ENCODE results near the gene ADCY10.
"Not testable (repeated sequence)": the region's sequence is repeated elsewhere in the genome, so short reads cannot be mapped to it uniquely, and the experiment has no call there.

ADCY10 gene

DNA sequence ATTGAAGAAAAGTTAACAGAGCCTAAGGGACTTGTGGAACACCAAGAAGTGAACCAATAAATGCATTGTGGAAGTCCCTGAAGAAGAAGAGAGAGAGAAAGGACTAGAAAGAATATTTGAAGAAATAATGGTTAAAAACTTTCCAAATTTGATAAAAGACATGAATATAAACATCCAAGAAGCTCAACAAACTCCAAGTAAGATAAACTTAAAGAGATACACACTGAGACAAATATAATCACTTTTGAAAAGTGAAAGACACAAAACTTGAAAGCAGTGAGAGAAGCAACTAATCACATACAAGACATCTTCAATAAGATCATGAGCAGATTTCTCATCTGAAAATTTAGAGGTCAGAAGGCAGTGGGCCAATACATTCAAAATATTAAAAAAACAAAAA is 101.0 kb downstream of the ADCY10 start:
- DNase-seq (ENCODE audit: low spot score), result no peak

DNA sequence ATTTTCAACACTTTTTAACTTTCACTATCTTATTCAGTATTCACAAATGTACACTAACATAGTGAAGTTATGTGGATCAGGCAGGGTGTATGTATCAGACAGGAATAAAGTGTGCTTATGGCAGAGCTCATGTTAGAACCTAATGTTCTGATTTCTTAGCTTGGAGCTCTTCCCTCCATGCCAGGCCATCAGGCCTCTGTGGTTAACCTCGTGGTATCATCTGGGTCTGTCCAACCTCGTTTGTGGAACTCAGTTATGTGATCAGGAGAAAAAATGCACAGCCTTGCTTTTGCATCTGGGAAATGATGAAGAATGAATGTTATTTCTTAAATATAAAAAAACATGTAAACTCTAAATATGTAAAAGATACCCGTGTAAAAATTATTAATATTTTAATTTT is 105.2 kb downstream of the ADCY10 start:
- no peak for DNase-seq (ENCODE audit: low spot score)

DNA sequence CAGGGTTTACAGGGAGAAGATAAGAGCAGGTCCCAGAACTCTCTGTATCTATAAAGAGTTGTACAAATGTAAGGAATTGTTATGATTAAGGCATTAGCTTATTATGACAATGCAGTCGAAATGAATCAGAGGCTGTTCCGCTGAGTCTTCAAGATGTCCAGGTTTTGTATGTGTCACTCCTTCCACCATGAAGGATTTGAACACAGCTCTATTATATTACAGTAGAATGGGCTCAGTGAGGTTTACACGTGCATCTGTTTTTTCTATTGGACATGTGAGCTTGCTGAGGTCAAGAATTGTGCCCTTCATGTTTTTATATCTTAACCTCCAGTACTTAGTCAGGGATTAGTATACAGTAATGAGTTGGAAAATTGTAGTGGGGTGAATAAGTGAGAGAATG is 105.8 kb downstream of the ADCY10 start:
- DNase-seq (ENCODE audit: low spot score), result no peak

DNA sequence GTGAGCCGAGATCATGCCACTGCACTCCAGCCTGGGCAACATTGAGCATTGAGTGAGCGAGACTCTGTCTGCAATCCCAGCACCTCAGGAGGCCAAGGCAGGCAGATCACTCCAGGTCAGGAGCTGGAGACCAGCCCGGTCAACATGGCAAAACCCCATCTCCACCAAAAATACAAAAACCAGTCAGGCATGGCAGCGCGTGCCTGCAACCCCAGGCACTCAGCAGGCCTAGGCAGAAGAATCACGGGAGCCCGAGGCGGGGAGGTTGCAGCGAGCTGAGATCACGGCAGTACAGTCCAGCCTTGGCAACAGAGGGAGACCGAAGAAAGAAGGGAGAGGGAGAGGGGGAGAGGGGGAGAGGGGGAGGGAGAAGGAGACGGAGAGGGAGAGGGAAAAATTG is 107.3 kb downstream of the ADCY10 start:
- DNase-seq (ENCODE audit: low spot score), result not testable (repeated sequence)

DNA sequence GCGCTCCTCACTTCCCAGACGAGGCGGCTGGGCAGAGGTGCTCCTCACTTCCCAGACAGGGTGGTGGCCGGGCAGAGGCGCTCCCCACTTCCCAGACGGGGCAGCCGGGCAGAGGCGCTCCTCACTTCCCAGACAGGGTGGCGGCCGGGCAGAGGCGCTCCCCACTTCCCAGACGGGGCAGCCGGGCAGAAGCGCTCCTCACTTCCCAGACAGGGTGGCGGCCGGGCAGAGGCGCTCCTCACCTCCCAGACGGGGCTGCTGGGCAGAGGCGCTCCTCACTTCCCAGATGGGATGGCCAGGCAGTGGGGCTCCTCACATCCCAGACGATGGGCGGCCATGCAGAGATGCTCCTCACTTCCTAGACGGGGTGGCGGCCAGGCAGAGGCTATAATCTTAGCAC is 107.7 kb downstream of the ADCY10 start:
- not testable (repeated sequence) for DNase-seq (ENCODE audit: low spot score)

DNA sequence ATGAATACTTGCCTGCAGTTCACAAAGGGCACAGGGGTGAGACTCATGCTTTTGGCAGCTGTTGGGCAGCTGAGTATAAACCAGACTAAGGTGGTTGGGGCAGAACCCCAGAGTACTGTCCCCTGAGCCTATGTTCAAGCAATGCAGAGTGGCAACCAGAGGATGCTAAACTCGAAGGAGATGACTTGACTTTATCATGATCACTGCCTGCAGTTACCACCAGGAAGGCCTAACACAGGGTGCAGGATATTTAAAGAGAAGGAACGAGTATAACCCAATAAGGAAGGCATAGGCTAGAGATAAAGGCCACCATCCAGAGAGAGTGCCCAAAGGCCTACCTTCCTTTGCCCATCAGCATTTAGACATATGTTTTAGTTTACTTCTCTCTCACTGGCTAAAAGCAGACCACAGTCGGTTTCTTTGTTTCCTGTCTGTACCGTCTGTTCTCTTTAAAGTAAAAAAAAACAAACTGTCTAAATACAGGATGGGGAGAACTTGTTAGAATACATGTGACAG is 108.8 kb downstream of the ADCY10 start:
- no peak for DNase-seq (ENCODE audit: low spot score)

DNA sequence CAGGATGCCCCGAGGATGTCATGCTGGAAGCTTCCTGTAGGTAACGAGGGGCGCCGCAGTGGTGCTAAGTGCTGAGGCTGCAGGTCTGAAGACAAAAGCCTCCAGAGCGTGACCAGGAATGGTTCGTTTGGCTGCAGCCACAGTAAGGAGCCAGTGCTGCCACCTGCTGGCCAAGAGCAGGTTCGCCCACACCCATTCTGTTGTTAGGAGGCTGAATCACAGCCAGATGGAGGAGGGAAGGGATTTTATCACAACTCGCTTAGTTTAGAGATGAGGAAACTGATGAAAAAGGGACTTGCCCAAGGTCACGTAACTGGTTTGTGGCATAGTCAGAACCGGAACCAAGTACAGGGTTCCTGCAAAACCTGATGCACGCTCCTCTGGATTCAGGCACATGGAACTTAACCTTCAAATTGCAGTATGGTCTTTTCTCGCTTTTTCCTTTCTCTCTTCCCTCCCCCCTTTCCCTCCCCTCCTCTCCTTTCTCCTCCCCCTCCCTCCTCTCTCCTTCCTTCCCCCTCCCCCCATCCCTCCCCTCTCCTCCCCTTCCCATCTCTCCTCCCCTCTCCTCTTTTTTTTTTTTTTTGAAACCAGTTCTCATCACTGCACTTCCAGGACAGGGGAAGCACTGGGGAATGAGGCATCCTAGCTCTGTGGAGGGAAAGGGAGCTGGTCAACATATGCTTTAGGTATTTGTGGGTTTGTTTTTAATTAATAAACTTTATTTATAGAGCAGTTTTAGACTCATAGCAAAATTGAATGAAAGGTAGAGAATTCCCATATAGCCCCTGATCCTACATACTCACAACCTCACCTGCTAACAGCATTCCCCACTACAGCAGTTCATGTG is 110.4 kb downstream of the ADCY10 start:
- DNase-seq (ENCODE audit: low spot score), result peak; percentile 78

DNA sequence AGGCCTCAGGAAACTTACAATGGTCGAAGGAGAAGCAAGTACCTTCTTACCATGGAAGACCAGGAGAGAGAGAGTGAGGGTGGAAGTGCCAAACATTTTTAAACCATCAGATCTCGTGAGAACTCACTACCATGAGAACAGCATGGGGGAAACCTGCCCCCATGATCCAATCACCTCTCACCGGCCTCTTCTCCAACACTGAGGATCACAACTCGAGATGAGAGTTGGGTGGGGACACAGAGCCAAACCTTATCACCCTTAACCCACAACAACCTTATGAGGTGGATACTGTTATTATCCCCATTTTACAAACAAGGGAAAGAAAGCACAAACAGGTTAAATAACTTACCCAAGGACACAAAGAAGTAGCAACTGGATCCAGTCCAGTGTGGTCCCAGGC is 111.7 kb downstream of the ADCY10 start:
- no peak for DNase-seq (ENCODE audit: low spot score)

DNA sequence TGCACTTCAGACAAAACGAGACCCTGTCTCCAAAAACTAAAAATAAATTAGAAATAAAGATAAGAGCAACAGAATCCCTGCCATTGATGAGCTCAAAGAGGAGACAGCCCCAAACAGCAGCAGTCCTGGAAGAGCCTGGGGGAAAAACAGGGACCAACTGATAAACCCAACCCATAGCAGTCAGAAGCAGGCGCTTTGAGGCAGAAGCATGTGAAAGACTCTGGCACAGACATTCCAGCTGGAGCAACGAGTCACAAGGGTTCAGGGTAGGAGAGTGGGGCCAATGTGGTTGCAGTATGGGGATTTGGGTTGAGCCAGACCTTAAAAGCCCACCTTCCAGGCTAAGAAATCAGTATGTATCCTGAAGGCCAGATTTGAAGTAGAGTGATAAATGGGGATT is 113.7 kb downstream of the ADCY10 start:
- DNase-seq (ENCODE audit: low spot score), result no peak

DNA sequence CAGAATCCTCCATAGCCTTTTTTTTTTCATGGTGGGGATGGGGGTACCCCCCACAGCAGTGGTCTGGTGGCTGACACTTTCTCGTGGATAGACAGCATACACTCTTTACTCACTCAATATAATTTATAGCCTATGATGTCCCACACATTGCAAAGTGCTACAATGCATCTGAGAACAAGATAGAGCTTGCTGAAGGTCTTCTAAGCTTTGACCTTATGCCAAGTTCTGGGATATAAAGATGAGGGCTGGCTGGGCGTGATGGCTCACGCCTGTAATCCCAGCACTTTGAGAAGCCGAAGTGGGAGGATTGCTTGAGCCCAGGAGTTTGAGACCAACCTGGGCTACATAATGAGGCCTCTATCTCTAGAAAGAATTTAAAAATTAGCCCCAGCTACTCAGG is 114.2 kb downstream of the ADCY10 start:
- DNase-seq (ENCODE audit: low spot score), result no peak

DNA sequence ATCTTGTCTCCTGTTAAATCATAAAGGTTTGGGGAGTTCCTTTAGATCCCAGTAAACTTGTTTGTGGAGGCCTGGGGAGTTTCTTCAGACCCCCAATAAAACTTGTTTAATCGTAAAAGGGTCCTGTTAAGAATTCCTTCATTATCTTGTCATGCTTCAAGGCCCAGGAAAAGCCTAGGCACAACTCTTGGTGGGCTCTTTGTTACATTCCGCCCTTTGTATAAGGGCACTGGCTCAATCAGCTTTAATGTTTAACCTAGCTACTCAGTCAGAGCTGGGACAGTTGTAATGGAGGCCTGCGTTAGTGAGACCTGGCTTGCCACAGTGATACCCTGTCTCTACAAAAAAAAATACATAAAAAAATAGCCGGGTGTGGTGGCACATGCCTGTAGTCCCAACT is 115.0 kb downstream of the ADCY10 start:
- no peak for DNase-seq (ENCODE audit: low spot score)

DNA sequence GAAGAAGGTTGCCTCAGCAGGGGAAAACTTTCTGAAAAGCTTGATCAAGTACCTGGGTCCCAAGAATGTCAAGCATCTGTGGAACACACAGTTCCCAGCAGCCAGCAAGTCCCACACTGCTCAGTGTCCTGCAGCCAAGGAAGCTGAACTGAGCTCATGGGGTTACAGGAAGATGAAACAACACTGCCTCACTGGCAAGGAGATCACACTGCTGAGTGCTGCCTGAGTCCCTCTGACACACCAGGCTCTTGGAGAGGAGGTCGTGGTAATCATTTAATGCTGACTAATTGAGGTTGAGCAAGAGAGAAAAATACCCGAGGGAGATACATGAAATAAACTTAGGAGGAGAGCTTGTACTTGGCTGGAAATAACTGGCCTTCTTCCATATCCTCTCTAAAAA is 116.9 kb downstream of the ADCY10 start:
- DNase-seq (ENCODE audit: low spot score), result no peak

DNA sequence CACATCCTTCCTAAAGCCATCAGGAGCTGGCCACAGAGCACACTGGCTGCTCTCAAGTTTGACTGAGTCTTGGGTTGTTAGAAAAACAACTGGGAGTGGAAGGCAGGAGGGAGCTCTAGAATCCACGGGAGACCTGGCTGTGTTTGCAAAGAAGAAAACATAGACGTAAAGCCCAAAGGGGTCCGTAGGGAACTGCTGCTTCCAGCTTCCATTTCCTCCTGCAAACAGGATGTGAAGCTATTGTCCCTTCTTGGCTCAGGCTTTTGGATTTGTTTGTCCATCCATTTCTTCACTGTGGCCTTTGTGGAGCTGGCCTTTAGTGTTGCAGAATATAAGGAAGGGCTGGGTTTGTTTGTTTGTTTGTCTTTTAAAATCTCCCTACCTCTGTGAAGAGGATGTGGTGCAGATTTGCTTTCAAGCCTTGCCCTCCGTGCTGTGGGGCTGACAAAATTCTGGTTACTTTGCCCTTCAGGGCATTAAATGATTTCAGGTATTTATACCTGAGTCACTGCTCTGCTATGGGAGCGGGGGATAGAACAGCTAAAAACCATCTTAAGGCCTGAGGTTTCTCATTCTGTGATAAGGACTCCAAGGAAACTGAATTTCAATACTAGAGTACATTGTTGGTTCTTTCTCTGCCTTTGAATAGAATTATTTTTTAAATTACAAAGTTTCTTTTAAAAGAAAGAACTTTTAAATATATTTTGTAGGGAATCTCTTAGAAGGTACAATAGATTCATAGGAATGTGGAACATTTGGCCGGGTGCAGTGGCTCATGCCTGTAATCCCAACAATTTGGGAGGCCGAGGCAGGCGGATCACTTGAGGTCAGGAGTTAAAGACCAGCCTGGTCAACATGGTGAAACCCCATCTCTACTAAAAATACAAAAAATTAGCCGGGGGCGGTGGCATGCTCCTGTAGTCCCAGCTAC is 117.9 kb downstream of the ADCY10 start:
- no peak for DNase-seq (ENCODE audit: low spot score)

DNA sequence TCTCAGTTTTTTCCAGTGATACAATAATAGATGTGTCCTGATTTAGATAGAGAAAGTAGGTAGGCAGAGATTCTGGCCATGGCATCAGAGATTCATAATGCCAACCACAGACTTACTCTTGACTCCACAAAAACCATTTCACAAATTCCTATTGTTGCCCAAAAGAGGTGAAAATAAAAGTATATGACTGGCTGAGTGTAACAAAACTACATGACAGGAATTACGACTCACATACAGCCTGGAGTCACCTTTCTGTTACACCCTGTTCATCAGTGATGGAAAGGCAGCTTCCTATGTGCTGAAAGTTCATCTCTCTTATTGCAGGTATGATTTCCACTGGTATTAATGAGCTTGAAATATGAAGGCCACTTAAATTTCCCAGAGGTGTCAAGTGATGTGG is 119.9 kb downstream of the ADCY10 start:
- DNase-seq (ENCODE audit: low spot score), result no peak

DNA sequence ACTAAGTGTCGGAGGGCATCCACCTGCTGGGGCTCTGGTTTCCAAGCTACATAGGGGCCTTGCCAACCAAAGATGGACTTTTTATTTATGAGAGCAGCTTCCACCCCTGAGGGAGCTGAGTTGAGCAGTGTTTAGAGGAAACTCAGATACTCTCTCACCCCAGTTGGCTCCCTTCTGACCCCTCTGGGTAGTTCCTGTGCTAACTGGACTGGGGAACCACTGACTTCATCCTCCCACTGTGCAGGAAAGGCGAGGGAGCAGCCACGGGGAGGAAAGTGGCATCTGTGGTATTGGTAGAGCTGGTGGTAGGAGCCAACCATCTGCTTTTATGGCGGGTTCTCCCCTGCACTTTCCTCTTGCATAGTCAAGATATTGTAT is 121.8 kb downstream of the ADCY10 start:
- DNase-seq (ENCODE audit: low spot score), result no peak

DNA sequence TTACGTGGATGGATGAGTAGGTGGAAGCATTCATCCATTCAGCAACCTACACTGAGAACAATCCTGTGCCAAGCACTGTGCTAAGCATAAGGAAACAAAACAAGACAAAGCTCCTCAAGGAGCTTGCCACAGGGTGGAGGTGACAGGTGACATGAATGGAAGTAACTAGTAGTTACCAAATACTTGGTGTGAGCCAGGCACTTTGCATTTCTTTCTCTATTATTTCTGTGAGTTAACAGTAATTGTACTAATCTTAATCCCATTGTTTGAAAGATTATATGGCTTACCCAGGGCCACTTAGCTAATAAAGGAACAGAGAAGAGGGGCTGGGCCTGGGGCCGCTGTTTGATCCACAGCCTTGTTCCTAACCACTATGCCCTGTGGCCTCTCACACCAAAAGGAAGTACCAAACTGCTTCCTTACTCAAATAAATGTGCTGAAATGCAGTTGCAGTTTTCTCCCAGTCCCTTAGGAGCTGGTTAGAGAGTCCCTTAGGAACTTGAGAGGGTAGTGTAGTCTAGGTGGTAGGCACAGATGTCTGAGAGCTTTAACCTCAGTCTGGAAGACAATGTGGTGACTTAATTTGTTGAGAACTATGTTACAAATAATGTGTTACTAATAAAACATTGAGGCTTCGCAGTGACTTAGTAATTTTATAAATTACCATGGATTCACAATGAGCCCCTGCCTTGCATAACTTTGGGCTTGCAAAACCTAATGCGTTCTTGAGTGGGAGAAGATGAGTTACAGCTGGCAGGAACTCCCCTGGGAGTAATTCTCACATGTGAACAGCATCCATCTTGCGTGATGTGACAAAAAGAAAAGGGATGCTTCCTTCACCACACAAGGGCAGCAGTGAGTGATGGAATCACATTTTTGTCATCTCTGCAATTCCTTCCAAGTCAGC is 122.4 kb downstream of the ADCY10 start:
- no peak for DNase-seq (ENCODE audit: low spot score)

DNA sequence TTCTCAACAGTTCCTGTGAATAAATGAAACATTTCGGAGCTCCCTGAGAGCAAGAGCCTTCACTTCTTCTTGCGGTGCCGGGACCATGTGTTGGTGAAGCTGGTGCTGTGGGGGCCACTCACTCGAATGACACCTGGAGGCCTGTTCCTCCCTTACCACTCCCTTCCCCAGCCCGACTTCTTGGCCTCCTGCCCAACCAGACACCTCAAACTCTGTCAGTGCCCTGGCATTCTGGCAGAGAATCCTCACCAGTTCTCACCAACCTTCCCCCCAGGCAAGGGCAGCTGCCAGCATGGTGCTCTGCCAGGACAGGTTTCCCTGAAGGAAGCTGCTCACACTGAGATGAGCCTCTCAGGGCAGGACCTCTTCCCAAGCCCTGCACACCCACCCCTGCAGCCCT is 123.8 kb downstream of the ADCY10 start:
- no peak for DNase-seq (ENCODE audit: low spot score)

DNA sequence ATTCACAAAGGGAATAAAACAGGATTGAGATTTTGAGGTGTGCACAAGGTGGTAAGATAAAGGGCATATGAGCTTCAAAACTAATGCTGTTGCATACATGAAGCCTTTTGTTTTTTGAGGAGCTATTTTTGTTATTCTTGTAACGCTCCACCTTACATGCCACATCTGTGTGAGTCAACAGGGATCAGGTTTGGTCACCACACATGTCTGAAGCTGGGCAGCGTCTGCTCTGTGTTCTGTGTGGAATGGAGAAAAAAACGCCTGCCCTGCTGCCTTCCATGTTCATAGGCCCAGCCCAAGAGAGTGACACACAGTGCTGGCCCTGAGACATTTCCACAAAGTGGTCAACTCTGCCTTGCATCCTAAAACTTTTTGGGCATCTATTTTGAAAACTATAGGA is 124.4 kb downstream of the ADCY10 start:
- no peak for DNase-seq (ENCODE audit: low spot score)

DNA sequence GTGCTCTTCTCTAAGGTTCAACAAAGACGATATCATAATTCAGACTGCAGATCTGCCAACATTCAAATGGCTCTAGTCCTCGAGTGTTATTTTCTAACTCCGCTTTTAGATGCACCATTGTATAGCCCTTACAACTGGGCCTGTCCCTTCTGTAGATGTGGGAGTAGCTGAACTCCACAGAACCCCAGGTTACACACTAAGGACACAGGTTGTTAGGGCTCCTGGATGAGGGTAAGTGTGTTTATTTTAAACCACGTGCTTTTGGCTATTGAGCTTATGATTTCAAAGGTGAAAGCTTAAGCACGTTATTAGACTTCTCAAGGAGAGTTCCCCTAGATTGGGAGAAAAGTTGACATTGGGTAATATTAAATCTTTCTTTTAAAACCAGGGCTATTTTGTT is 127.4 kb downstream of the ADCY10 start:
- no peak for DNase-seq (ENCODE audit: low spot score)

DNA sequence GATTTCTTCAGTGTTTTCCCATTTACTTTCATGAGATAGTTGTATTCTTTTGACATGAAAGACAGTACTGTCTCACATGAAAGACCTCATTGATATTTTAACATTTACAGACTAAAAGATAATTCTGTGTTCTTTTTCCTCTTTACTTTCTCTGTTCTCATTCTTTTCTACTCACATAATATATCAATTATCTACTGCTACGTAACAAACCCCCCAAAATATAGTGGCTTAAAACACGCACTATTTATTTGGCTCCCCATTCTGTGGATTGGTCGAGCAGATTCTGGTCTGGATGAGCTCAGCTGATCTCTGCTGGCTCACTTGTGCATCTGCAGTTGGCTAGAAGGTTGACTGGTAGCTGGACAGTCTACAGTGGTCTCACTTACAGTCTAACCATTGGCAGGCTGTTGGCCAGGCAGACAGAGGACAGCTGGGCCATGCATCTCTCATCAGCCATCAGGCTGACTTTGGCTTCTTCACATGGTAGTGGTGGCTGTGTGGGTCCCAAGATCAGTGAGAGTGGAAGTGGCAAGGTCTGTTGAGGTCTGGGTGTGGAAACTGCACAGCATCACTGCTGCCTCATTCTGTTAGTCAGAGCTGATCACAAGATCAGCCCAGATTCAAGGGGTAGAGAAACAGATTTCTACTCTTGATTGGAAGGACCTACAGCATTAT is 128.9 kb downstream of the ADCY10 start:
- DNase-seq (ENCODE audit: low spot score), result no peak

DNA sequence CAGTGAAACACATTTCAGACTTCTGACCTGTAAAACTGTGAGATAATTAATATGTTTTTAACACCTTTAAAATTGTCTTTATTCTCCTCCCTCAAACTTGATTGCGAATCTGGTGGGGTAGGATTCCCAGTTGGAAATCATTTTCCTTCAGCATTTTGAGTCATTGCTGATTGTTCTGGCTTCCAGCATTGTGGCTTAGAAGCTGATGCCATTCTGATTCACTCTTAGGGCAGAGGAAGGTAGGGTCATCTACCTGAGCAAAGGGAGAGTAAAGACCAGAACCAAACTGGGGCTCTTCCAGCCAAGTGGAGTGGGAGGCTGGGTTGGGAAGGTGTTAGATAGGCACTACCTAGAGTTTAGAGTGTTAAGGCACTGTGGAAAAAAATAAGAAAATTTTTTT is 131.0 kb downstream of the ADCY10 start:
- DNase-seq (ENCODE audit: low spot score), result no peak
